Measurements from ENCODE around the gene C2orf92.

C2orf92 gene

GRCh38 chr2:97738179-97739019, 68.9 kb downstream of the C2orf92 start:
- Histone ChIP-seq H3K4me1 (ENCODE audit: insufficient read depth, low read length) (no peaks in the 10 kb centered on the region), H3K27ac (ENCODE audit: low read length) (no peak overlapping the region), H2AFZ (ENCODE audit: low read depth, low read length) (no peak overlapping the region), H3K4me2 (ENCODE audit: insufficient read depth, low read length) (no peak overlapping the region), H4K20me1 (ENCODE audit: insufficient read depth, low read length) (peaks cover 29% of the 10 kb centered on the region), H3K9me3 (ENCODE audit: insufficient read depth, low read length, severe bottlenecking) (no peaks in the 10 kb centered on the region), H3K4me3 (ENCODE audit: low read depth in 1 of 2, low read length in 2 of 2) (no peak overlapping the region), H3K27me3 (ENCODE audit: insufficient read depth, low read length, poor library complexity) (no peaks in the 10 kb centered on the region), H3K9ac (ENCODE audit: low read depth, low read length) (no peak overlapping the region), H3K36me3 (ENCODE audit: insufficient read depth, low read length) (peaks cover 80% of the 10 kb centered on the region), H3K79me2 (ENCODE audit: insufficient read depth, low read length) (no peaks in the 10 kb centered on the region)
- no peak for ATAC-seq (ENCODE audit: insufficient read depth, low read depth)
- TF ChIP-seq EZH2 (IDR thresholded peaks at IDR 0.05; ENCODE audit: borderline replicate concordance, low read depth, low read length, severe bottlenecking) (no peak), CTCF (IDR thresholded peaks at IDR 0.05; ENCODE audit: borderline replicate concordance, extremely low read depth, low read length, poor library complexity, severe bottlenecking) (no peak)
- DNase-seq = no peak

- Histone ChIP-seq H3K27me3 (ENCODE audit: insufficient read depth, low read length, poor library complexity) (no peaks in the 10 kb centered on the region), H3K27ac (ENCODE audit: low read length) (no peak overlapping the region), H3K4me1 (ENCODE audit: insufficient read depth, low read length) (no peaks in the 10 kb centered on the region), H3K36me3 (ENCODE audit: insufficient read depth, low read length) (peaks cover 71% of the 10 kb centered on the region), H4K20me1 (ENCODE audit: insufficient read depth, low read length) (peaks cover 20% of the 10 kb centered on the region), H2AFZ (ENCODE audit: low read depth, low read length) (no peak overlapping the region), H3K79me2 (ENCODE audit: insufficient read depth, low read length) (no peaks in the 10 kb centered on the region), H3K4me3 (ENCODE audit: low read depth in 1 of 2, low read length in 2 of 2) (no peak overlapping the region), H3K9ac (ENCODE audit: low read depth, low read length) (no peak overlapping the region), H3K4me2 (ENCODE audit: insufficient read depth, low read length) (no peak overlapping the region), H3K9me3 (ENCODE audit: insufficient read depth, low read length, severe bottlenecking) (no peaks in the 10 kb centered on the region)
- ATAC-seq (ENCODE audit: insufficient read depth, low read depth) (0 out of 3 replicates have a peak, but pooled peaks have one; percentile 3), DNase-seq (no peak)
- TF ChIP-seq CTCF (IDR thresholded peaks at IDR 0.05; ENCODE audit: borderline replicate concordance, extremely low read depth, low read length, poor library complexity, severe bottlenecking) (no peak), EZH2 (IDR thresholded peaks at IDR 0.05; ENCODE audit: borderline replicate concordance, low read depth, low read length, severe bottlenecking) (no peak)
Measured at GRCh38 chr2:97739020-97739892, 69.7 kb downstream of the C2orf92 start.

GRCh38 chr2:97739893-97740245, 70.4 kb downstream of the C2orf92 start:
- TF ChIP-seq EZH2 (IDR thresholded peaks at IDR 0.05; ENCODE audit: borderline replicate concordance, low read depth, low read length, severe bottlenecking) (no peak), CTCF (IDR thresholded peaks at IDR 0.05; ENCODE audit: borderline replicate concordance, extremely low read depth, low read length, poor library complexity, severe bottlenecking) (no peak)
- H2AFZ ChIP-seq (ENCODE audit: low read depth, low read length) = no peak overlapping the region
- H3K4me2 ChIP-seq (ENCODE audit: insufficient read depth, low read length) = no peak overlapping the region

More at GRCh38 chr2:97739893-97740245, 70.4 kb downstream of the C2orf92 start:
- DNase-seq (no peak), ATAC-seq (ENCODE audit: insufficient read depth, low read depth) (no peak)
- Histone ChIP-seq H3K27me3 (ENCODE audit: insufficient read depth, low read length, poor library complexity) (no peaks in the 10 kb centered on the region), H4K20me1 (ENCODE audit: insufficient read depth, low read length) (peaks cover 16% of the 10 kb centered on the region), H3K4me3 (ENCODE audit: low read depth in 1 of 2, low read length in 2 of 2) (no peak overlapping the region), H3K9me3 (ENCODE audit: insufficient read depth, low read length, severe bottlenecking) (no peaks in the 10 kb centered on the region), H3K9ac (ENCODE audit: low read depth, low read length) (no peak overlapping the region), H3K27ac (ENCODE audit: low read length) (no peak overlapping the region), H3K4me1 (ENCODE audit: insufficient read depth, low read length) (no peaks in the 10 kb centered on the region), H3K36me3 (ENCODE audit: insufficient read depth, low read length) (peaks cover 65% of the 10 kb centered on the region), H3K79me2 (ENCODE audit: insufficient read depth, low read length) (no peaks in the 10 kb centered on the region)

Data from DND-41 (cell line).